DMS 273 (cell line): ENCODE results near the gene ATP5IF1.

ENCODE experiments used
- DNase-seq: peaks from one replicate; lab custom pipeline; 2025; ENCODE audit not compliant: unreplicated experiment; lab: John Stamatoyannopoulos, UW

Gene ATP5IF1

DNA sequence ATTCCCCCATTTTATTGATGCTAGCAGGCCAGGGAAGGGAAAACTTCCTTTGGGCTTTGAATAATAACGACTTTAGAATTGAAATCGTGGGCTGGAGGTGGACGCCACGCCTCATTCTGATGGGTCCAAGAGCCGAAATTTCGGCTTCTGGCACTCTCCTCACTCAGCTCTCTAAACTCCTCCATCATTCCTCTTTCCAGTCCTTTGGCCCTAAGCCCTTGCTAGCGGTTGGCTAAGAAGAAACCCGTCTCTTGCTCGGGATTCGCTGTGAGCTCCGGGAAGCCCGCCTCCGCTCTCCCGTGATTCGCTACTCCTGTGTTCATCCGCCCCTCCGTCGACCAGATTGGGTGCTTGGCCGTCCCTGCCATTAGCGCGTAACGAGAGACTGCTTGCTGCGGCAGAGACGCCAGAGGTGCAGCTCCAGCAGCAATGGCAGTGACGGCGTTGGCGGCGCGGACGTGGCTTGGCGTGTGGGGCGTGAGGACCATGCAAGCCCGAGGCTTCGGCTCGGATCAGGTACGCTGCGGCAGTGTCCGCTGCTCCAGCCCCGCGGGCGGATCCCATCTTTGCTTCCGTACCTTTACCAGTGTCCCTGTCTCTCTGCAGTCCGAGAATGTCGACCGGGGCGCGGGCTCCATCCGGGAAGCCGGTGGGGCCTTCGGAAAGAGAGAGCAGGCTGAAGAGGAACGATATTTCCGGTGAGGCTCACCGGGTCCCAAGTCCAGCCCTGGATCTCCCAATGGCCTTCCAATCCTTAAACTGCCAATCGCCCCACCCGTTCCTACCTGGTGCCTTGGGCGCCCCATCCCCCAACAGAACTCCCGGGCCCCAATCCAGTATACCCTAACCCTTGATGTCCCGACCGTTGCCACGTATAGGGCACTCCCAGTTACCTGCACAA, at the start of gene ATP5IF1:
ATP5IF1 (plus strand) TSS at position 370 of the 901 bp plus-strand sequence; CDS start at position 430, 60 bp downstream.
- peak; percentile 99 for DNase-seq

DNA sequence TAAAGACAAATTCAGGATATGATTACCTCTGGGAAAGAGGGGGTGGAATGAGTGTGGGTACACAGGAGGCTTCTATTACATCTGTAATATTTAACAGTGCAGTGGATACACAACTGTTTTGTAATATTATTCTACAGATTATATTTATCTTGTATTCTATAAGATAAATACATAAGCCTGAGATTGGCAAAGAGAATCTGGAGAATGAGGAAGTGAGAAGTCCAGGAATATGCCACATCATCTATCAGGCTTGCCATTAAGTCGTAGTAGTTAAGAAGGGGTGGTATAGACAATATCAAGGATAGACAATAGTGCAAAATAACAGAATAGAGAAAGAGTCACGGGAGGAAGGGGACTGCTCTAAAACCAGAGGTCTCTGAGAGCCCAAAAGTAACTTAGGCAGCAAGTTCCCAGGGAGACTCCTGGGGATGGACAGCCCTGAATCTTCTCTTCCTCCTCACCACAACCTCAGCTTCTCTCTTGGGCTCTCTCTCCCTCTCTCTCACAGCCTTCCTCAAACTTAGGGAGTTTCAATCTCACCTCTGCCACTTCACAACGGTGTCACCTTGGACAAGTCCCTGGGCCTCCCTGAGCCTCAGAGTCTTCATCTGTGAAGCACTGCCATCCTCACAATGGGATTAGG, 45.5 kb upstream of the ATP5IF1 start:
- DNase-seq = no peak

DNA sequence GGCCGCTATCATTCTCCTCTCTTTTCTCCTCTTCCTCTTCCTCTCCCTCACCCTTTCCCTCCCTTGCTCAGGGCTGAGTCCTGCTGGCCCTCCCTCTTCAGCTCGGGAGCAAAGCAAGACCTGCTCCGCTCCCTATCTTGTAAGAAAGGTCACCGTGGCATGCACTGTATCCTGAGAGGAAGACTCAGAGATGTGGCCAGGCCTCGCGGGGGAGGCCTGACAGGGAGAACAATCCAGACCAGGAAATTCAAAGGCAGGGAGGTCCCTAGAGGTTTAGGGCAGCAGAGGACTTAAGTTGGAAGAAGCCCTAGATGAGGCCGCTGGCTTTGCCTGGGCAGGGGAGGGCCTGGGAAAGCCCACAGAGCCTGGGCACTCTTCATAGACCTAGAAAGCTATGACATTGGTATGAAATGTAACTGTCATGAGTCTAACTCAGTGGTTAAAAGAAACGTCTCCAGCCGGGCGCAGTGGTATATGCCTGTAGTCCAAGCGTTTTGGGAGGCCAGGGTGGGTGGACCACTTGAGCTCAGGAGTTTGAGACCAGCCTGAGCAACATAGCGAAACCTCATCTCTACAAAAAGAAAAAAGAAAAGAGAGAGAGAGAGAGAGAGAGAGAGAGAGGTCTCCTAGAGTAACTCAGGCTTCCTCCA, 44.8 kb upstream of the ATP5IF1 start:
- no peak for DNase-seq

DNA sequence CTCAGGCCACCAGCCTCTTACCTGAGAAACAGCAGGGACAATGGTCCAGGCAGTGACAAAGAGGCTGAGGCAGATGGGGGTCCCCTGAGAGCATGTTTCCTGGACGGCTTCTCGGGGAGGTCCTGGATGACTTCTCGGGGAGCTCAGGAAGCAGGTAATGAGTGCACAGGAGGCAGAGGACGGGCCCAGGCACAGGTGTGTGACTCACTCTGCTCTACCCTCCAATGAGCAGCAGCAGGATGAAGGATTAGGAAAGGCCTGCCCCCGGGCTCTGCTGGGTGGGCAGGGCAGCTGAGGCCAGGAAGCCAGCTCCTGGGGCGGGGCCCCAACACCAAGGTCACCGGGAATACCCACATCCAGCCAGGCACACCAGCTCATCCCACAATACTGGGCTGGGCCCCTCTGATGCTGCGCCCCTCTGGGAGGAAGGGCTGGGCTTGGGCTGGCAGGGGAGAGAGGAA, 42.2 kb upstream of the ATP5IF1 start:
- no peak for DNase-seq

DNA sequence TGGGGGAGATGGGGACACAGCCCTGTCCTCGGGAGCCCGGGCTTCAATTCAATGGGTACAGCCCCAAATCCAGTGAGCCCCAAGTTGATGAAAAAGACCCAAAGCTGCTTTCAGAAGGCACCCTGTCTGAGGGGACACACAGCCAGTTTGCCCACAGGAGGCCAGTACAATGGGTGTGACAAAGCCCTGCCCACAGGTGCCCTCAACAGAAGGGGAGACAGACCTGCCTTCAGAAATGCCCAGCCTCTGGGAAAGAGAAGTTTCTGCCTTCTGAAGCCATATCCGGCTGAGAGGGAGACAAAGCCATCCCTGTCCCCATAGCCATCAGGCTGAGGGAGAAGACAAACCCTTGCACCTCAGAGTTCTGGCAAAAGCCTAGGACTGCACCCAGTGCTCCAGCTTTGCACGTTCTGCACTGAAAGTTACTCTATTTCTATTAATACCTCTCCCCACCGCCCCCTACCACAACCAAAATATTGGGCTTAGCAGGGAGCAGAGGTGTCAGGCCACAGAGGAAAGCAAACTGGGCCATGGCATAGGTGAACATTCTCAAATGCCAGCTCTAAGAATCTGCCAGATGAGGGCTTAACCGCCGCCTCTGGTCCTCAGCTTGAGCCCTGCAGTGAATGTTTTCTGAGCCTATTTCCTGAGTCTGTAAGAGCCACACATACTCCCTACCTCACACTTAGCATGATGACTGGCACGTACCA, 41.4 kb upstream of the ATP5IF1 start:
- no peak for DNase-seq

DNA sequence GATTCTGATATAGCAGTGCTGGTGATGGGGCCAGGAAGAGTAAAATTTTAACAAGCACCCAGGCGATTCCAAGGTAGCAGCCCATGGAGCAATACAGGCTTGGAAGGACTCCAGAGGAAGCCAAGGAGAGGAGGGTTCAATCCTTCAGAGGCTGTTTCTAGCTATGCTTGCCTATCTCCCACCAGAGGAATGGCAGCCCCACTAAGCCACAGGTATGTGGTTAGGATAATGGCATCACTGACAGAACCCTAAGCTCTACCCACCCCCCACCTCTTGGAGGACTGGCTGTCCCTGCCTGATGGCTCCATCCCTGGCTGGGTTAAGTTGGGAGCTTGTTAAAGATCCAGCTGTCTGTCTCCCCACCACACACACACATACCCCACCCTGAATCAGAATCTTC, 40.1 kb upstream of the ATP5IF1 start:
- no peak for DNase-seq

DNA sequence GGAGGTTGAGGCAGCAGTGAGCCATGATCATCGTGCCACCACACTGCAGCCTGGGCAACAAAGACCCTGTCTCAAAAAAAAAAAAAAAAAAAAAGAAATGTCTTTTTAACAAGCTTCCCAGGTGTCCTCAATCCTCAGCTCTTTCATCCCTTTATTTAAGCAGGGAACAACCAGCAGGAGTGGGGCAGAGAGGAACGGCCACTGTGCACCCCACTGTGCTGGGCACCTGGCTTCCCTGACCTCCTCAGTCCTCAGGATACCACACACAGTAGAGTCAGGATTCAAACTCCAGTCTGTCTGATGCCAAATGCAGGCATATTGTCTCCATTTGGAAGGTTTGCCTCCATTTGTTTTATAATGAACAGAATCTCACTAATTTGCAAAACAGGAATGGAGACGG, 39.6 kb upstream of the ATP5IF1 start:
- no peak for DNase-seq

DNA sequence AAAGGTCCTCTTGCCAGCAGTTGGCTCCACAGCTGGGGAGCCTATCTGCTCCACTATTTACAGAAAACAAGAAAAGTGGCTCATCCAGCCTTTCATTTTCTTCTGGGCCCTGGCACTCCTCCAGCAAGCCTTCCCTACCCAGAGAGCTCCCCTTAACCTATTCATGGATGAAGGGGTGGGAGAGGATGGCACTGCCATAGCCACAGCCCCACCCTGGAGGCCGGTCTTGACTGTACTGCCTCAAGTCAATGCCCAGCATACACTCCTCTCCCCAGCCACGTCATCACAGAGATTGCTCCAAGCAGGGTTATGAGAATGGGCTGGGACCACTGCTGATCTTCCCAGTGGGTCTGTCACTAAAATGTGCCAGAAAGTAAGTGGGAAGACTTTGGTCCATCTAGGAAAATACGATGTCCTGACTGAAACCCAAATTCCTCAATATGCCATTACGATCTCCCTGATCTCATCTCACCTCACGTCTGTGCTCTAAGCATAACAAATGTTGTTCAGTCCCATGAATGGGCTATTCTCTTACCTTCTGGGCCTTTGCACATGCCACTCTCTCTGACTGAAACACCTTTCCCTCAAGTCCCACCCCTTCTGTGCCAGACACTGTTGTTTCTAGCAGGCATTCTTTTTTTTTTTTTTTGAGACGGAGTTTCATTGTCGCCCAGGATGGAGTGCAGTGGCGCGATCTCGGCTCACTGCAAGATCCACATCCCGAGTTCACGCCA, 38.1 kb upstream of the ATP5IF1 start:
- DNase-seq = no peak

DNA sequence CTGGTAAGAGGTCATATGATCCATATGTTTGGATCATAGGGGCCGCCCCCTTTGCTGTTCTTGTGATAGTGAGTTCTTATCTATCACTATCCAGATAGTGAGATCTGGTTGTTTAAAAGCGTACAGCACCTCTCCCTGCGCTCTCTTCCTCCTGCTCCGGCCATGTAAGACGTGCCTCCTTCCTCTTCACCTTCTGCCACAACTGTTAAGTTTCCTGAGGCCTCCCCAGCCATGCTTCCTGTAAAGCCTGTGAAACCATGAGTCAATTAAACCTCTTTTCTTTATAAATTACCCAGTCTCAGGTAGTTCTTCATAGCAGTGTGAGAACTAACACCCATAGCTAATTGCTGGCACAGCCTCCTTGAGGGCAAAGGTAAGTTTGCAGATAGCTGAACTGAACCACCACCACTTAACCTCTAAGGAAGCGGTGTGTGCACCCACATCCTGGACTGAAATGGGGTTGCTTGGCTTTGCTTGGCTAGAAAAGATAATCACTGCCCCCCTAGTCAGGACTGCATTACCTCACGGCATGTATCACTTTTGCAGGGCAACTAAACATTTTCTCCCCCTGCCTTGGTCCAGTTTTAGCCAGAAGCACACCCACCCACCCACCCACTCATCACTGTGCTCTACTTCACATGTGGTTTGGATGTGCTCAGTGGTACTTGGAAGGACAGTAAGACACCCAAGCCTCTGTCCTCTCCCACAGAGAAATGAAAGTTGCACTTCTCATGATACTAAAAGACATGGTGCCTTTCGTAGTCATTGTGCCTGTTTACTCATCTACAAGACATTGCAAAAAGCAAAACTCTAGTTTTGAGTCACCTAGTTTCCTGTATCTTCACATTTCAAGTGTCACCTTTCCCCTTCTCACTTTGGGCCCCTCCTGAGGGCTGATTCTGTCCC, 36.3 kb upstream of the ATP5IF1 start:
- DNase-seq = no peak

DNA sequence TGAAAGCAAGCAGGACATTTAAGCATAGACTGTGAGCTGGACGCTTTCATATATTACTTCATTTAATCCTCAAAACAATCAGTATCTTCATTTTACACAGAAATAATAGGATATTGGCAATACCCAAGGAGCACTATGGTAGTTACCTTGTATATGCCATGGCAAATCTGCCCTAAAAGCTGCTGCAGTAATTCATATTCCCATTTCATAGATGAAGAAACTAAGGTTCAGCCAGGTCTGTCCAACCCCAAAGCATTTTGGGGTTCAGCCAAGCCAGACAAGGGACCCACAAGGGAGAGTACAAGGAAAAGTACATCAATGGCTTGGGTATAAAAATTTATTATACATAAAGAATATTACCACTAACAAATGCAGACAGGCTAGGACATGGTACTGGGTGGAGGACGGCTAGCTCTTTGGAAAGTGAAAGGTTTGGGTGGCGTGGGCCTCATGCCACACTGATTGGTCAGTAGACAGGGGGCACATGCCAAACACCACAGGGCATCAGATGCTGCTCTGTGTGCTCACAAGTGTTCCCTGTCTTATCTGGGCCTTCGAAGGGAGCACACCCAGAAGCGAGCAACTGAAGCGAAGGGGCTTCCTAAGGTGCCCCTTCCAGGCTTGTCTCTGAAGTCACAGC, 35.6 kb upstream of the ATP5IF1 start:
- DNase-seq = no peak

DNA sequence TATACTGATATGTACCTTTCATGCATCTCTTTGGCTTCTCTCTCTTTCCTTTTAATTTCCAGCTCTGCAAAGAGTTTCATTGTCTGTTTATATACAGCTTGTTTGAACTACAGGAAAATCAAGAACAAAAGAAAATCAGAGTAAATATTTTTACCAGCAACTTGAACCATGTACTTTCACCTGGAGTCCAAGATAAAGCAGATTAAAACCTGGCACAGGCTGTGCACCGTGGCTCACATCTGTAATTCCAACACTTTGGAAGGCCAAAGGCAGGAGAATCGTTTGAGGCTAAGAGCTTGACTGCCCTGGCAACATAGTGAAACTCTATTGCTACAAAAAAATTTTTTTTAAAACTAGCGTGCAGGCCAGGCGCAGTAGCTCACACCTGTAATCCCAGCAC, 30.7 kb upstream of the ATP5IF1 start:
- no peak for DNase-seq

DNA sequence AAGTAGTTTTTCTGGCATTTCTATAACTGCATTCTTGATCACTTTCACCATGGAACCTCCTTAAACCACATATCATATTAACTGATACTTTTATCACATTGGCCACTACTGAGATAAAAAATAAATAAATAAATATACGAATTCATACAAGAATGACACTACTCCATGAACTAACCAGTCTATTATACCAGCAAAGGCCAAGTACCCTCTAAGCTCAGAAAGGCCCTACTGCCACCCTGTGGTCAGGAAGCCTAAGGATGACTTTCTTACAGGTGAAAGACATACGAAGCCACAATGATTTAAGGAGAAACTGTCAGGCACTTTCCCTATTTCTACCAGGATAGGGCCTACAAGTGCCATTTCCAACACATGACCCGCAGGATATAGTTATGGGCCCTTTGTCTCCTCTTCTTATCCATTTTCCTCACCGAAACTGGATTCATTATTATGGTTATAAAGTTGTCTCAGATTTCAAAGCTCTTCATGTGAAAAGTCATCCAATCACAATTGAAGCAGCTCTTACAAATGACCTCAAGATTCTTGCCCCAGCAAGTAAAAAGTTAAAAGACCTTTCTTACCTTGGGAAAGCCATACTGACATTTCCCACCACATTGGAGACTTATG, 27.0 kb upstream of the ATP5IF1 start:
- DNase-seq = peak; percentile 74

DNA sequence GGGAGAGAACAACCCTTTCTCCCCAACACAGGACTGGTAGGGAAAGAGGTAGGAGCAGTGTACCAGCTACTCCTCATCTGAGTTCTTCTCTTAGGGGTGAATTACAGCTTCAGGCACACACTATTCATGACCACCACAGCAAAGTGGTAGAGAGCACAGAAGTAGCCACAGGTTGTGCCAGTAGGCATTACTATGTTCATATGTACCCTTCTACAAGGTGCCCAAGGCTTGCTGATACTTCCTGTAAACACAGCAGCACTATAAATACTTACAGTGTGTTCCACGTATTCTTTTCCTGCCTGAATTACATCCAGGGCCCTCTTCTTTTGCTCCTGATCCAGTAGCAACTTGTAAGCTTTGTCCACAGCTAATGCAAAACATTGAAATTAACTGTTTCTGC, 26.2 kb upstream of the ATP5IF1 start:
- DNase-seq = no peak

DNA sequence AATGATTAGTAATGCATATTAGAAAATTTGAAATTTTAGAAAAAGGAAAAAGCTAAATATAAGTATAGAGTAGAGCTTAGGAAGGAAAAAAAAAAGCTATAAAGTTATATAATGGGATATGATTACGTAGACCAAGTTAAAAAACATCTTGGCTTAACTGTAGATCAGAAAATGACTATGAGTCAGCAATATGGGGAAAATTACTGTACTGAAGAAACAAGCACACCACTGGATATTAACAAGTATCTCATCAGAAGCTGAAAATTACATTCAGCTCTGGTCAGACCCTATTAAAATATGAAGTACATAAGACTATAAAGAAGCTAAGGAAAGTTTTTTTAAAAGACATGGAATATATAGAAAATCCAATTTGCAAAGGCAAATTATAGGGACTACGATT, 22.6 kb upstream of the ATP5IF1 start:
- no peak for DNase-seq

DNA sequence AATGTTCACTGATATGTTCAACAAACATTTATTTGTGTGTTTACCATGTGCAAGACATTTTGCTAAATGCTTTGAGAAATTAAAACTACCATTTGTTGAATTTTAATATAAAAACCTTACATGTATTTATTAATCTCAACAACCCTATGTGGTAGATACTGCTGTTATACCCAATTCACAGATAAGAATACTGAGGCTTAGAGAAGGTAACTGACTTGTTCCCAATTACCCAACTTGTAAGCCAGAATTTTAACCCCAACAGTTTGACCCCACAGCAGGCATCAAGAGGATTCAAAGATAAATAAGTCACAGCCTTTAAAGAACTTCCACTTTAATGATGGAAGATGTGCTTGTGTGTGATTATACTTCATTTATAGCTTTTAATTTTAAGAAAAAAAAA, 6.8 kb upstream of the ATP5IF1 start:
- DNase-seq = no peak

DNA sequence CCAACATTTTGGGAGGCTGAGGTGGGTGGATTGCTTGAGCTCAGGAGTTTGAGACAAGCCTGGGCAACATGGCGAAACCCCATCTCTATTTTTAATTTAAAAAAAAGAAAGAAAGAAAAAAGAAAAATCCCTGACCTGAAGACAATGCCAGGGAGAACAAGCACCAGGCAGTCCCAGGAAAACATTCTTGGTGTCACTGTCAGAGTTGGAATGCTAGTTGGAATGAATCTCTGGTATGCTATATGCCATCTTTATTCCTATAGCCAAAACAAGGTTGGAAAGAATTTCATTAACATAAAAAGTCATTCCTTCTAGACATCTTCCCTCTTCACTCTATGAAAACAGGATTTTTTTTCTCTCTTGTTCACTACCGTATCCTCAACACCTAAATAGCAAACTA, 5.9 kb upstream of the ATP5IF1 start:
- no peak for DNase-seq

DNA sequence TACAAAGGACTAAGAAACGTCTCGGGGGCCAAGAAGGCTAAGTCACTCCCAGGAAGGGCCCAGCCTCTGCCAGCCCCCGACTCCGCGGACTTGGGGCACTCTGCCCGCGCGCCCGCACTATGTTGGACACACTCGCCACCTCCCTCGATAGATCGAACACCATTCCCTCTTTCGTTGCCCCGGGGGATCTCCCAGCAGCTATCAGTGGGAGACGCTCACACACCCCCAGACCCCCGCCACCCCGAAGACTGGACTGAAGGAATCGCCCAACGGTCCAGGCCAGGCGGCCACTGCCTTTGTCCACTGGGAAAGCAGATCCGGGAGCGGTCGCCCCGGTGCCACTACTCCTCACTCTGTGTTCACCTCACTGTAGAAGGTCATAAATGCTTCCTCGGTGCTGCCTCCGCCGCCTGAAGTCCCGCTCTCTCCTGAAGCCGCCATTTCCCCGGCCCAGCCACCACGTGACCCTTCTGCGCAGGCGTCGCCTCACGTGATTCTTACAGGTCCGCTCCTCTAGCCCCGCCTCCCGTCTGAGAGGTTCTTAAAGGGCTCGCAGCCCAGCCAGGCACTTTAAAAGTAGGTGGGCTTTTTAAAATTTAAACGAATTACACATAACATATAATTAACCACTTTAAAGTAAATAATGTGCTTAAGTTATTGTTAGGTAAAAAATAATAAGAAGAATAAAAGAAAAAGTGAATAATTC, 3.2 kb upstream of the ATP5IF1 start, which contains the start of gene DNAJC8:
DNAJC8 (minus strand) TSS at position 472 of the 706 bp plus-strand sequence; CDS start at position 441, 31 bp downstream.
- DNase-seq = peak; percentile 97

DNA sequence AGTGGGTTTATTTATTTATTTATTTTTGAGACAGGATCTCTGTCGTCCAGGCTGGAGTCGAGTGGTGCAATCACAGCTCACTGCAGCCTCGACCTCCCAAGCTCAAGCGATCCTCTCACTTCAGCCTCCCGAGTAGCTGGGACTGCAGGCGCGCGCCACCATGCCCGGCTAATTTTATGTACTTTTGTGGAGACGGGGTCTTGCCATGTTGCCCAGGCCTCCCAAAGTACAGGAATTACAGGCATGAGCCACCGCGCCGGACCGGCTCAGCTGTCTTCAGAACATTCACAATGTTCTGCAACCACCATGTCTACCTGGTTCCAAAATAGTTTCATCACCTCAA, 2.7 kb upstream of the ATP5IF1 start:
- no peak for DNase-seq
